CD4-positive, alpha-beta T cell treated with Interleukin-12 subunit alpha and Interleukin-12 subunit beta, for 1 hour (primary cell): ENCODE data around the gene IRF5.

Source experiments
- DNase-seq: peaks from one replicate; pipeline ENCODE4 v3.0.0-alpha.2; 2020

The IRF5 gene

DNA sequence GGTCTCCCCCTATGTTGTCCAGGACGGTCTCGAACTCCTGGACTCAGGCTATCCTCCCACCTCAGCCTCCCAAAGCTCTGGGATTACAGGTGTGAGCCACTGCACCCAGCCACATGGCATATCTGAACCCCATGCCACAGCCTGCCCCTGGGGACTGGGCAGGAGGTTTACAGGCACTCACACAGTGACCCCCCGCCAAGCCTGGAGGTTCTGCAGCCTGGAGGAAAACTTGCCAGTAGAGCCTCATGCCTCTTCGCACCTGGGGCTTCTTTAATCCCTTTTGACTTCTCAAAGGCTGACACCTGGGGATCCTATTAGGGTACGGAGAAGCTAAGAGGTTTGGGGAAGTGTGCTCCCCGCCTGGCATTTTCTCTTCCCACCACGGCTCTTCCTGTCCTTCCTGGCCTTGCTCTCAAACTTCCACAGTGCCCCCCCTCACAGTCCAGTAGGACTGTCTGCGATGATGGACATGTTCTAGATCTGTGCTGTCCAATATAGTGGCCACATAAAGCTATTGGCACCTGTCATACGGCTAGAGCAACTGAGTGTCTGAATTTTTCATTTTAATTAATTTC lies 15.8 kb upstream of the IRF5 start:
- no peak for DNase-seq

DNA sequence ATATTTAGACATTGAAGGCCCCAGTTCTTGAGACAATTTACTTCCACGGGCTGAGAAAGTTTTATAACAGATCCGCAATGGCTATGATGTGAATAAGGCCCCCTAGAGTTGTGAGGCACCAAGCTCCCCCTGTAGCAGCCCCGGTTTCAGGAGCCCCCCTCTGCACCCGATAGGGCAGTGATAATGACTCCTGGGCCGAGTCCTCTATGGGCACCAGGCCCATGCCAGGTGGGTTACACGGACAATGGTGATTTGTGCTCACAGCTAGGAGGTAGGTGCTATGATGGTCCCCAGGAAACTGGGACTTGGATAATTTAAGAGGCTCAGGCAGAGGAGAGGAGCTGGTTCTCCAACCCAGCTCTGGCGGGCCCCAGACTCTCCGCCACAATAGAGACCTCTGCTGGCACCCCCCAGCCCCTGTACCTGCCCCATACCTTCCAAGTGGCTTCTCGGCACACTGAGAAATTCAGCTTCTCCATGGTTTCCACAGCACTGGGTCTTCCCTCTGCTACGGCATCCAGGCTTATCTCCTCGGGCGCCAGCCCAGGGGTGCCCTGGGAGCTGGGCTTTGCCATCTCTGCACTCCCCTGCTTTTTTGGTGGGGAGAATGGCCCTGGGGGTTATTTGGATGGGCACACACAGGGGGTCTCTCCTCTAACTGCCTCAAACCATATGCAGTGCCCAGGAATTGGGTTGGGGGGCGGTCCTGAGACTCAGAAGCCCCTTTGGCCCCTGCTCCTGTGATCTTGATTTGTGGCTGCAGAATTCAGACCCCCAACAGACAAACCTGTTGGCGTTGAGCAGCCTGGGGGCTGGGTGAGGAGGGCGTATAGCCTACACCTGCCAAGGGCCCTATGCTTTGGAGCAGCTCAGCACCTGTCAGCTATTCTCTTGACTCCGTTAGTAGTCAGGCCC lies 15.0 kb upstream of the IRF5 start:
- no peak for DNase-seq

DNA sequence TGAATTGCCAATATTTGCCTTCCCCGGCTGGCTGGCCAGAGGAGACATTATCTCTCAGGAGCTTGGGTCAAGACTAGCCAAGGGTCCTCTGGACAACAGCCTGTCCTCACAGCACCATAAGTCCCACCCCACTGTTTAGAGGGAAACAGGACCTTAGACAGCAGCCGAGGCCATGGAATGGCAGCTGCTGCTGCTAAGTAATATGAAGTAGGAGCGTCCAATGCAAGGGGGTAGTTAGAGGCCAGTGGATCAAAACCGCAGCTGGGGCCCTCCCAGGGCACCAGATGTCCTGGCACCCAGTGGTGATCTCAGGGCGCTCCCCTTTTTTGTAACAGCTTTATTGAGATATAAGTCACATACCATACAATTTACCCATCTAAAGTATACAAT lies 14.3 kb upstream of the IRF5 start:
- DNase-seq, result no peak

DNA sequence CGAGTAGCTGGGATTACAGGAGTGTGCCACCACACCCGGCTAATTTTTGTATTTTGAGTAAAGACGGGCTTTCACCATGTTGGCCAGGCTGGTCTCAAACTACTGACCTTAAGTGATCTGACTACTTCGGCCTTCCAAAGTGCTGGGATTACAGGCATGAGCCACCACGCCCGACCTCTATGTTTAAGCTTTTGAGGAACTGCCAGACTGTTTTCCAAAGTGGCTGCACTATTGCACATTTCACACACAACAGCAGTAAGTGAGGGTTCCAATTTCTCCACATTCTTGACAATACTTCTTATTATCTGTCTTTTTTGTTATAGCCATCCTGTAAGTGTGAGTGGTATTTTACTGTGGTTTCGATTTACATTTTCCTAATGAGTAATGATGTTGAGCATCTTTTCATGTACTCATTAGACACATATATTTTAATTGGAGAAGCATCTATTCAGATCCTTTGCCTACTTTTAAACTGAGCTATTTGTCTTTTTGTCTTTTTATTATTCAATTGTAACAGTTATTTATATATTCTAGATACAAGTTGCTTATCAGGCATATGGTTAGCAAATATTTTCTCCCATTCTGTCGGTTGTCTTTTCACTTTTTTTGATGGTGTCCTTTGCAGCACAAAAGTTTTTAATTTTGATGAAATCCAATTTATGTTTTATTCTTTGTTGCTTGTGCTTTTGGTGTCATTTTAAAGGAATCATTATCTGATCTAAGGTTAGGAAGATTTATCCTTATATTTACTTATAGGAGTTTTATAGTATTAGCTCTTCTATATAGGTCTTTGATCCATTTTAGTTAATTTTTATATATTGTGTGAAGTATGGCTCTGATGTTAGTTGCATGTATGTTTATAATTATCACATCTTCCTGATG lies 12.8 kb upstream of the IRF5 start:
- DNase-seq, result no peak

DNA sequence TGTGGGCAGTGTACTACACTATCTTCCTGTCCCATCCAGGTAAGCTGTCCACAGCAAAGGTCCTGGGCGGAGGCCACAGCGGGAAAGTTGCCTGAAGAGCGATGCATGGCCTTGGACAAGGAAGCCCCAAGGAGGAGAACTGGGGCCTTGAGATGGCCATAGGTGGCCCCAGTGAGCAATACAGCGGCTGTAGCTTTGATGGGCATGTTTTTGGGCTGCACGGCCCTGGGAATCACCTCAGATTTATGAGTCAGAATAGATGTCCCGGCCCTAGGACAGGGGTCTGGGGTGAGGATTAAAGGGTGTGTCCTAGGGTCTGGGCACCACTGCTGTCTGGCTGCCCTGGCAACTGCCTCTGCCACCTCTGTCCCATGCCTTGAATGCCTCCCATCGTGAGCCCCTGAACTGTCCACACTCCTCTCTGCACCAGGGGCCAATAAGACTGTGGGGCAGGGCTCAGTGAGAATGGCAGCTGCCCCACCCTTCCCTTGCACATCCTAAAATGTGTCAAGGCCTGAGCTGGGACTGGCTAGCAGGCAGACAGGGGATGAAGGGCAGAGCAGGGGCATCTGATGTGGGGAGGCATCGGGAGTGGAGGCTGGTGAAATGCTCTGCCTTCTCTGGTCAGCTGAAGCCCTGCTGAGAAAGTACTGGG lies 9.4 kb upstream of the IRF5 start:
- no peak for DNase-seq

DNA sequence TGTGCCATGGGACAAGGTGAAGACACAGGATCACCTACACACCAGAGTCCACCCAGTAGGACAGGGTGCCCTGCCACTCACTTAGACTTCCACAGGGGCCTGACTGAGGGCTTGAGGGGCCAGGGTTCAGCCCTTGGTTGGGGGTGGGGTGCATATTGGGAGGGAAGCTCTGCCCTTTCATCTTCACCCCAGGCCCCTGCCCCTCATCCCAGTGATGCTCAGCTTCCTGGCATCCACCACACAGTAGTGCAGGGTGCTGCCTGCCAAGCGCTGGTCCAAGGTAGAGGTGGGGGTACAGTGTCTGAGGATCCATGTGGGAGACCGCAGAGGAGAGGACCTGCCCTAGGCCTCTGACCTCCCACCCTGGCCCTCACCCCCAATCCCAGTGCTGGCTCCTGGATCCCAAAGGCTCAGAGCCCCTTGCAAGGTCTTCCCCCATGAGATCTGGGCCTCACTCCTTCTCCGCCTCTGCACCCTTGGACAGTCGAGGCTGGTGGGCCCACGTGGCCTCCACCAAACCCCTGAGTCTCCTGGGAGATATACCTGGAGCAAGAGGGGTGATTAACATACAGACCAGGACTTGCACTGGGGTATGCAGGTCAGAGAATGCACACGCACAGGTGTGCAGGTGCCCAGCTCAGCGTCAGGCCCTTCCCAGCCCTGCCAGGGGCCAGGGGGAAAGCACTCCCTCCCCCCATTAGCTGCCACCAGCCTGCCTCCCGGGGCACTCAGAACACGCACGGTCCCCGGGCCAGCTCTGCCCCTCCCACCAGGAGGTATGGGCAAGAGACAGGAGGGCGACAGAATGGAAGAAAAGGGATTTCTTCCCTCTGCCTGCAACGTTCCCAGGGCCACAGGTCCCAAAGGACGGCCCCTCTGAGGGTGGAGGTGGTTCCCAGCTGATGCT lies 8.6 kb upstream of the IRF5 start:
- no peak for DNase-seq

DNA sequence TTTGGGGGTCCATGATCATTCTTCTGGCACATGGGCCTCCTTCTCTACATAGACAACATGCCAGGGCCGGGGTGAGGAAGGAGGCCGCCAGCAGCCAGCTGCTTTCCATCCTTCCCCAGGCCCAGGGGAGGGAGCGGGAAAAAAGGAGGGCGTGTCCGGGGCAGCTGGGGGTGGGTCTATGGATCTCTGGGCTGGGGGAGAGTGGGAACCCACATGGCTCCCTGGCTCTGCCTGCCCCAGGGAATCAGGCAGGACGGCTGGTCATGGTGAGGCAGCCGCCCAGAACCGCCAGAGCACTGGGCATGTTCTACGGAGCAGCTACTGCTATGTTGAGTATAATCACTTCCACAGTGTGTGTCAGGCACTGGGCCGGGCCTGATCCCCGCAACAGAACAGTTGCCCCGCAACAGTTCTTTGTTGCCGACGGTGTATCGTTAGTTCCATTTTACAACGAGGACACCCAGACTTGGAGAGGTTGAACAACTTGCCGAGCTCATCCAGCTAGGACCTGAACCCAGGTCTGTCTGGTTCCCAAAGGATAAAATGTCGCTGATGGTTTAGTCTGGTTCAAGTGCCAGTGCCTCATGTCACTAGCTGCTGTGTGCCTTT lies 6.4 kb upstream of the IRF5 start:
- DNase-seq, result no peak

DNA sequence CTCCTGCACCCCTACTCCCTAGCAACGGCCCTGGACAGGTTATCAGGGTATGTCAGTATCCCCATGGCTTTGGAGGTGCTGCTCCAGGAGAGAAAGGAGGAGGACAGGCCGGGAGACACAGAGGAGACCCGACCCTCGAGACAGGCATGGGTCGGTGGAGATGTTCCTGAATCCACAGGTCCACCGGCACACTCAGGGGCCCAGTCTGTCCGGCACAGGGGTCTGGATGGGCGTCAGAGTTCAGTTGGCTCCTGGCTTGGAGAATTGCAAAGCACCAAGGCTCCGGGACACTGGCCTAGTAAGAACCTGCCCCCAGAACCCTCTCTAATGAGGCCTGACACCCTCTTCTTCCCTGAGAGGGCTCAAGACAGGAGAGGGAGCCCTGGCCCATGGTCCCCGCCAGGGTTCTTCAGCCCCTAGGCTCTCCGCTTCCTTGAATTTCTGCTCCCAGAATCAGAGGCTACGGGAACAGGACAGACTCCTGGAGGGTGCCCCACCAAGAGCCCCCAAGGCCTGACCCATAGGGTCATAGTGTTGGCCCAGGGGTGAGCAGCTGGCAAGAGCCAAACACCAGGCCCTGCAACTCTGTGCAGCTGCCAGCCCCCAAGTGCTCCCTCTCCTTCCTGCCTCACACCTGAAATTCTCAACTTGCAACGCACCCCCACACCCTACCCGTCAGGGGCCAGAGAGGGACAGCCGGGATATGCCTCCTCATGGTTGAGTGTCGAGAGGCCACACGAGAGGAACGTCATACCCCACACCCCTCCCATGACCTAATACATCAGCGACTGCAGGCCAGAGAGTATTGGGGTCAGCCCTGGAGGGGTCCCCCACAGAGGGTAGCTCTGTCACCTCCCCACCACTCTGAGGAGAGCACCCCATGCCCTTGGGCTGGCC lies 5.5 kb upstream of the IRF5 start:
- no peak for DNase-seq

DNA sequence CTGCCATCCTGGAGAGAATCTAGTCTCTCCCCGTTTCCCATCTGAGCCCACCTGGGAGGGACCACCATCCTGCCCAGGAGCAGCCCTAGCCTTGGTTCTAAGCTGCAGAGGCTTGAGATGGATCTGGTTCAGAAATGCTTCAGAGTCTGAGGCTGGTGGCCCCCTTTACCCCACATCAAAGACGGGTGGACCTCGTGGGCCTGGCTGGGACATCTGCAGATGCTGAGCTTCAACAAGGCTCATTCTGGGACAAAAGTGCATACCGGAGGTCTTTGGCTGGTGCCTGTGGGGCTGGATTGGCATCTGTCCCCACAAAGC lies 4.9 kb upstream of the IRF5 start:
- no peak for DNase-seq

DNA sequence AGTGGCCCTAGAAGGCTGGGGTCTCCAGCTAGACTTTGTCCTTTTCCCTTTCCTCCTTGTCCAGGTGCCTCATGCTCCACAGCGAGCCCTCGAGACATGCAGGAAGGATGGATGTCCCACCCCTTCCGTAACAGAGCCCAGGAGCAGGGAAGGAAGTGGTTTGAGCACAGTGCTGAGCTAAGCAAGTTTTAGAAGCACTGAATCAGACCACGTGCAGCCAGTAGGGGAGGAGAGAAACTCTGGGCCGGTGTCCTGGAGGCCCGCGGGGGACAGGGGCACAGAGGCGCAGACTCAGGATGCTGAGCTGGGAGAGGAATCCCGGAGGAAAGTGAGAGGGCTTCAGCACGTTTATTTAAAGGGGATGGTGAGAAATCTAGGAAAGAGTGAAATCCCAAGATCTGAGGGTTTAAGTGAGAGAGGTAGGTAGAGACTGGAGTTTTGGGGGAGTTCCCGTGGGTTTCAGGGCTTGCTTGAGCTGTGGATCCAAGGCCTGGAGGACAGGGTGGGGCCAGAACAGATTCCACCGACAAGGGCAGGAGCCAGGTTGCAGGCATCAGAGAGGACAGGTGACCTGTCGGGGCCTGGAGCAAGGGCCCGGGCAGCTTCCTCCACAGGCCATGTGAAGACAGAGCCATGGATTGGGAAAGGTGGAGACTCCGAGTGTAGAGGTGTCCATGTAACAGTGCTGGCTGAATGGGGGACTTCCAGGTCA lies 4.4 kb upstream of the IRF5 start:
- DNase-seq, result peak; percentile 65

DNA sequence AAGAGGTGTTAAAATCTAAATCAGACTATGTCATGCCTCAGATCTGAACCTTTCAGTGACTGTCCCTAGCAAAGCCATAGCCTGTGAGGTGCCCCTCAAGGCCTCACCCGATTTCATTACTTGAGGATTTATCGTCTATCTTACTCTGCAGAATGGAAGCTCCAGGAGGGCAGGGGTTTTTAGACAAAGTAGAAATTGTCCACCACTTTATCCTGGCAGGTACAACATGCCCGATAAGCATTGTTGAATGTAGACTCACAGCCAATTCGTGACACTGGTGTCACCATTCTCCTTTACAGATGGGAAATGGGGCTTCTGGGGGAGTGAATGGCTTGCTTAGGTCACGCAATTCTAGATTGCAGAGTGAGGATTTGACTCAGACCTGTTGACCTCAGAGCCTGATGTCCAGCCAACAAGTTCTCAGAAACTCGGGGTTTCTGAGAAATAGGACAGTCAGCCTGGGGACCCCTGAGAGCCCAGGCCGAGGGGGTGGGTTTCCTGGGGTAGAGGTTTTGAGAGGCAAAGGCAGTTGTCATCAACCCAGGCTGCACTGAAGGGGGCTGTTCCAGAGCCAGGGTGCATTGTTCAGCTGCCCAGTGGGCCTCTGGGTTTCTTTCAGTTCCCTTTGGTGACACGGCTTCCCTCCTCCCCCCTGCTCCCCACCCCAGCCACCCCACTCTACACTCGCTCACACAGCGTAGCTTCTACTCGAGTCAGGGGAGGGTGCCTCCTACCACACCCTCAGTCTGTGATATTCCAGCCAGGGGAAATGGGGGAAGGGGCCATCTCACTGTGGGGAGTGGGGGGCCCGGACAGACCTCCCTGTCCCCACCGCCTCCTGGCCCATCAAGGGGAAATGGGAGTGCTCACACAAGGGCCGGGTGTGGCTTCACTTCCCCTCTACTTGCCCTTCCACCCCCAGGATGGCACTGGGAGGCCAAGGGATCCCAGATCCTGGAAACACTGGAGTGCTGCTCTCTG lies 3.1 kb upstream of the IRF5 start:
- DNase-seq, result no peak

DNA sequence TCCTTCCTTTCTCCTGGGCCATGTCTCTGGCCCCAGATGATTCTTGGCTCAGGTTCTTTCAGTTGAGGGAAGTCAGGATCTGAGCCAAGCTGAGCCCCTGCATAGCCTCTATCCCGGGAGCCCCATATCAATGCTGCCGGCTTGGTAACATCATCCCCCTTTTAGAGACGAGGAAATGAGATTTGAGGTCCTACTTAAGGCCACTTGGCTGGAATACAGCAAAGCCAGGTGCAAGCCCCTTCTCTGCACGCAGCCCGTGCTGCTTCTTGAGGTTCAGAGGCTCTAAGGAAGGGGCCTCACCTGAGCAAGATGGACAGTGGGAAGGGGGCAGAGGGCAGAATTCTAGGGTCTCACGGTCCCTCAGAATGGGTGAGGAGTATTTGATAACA lies 2.4 kb upstream of the IRF5 start:
- DNase-seq, result no peak

DNA sequence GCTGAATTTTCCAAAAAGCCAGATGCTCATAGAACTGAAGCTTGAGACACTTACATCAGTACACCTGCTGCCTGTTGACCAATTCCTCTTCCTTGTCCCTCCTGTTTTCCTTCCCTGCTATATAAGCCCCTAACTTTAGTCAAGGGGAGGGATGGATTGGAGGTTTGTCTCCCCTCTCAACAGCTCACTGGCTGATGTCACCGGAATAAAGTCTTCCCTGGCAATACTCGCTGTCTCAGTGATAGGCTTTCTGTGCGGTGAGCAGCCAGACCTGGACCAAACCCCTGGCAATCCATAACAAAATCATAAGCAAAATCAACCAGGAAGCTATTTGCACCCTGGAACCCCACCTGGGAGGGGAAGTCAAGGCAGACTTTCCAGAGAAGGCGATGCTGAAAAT lies 929 bp upstream of the IRF5 start:
- no peak for DNase-seq

DNA sequence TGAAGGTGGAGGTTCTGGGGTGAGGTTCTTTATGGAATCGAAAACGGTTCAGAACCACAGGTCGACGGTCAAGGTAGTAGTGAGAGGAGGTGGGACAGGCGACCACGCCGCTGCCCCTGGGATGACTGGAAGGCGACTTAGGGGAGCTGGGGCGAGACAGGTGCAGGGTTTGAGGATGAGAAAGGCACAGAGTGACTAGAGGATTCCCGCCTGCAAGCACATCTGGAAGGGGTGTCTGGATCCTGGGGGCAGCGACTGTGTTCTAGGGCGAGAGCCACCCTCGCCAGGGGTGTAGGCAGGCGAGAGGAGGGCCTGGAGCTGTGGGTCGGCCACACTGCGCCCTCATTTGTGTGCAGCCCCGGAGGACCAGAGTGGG lies 468 bp upstream of the IRF5 start:
- no peak for DNase-seq

DNA sequence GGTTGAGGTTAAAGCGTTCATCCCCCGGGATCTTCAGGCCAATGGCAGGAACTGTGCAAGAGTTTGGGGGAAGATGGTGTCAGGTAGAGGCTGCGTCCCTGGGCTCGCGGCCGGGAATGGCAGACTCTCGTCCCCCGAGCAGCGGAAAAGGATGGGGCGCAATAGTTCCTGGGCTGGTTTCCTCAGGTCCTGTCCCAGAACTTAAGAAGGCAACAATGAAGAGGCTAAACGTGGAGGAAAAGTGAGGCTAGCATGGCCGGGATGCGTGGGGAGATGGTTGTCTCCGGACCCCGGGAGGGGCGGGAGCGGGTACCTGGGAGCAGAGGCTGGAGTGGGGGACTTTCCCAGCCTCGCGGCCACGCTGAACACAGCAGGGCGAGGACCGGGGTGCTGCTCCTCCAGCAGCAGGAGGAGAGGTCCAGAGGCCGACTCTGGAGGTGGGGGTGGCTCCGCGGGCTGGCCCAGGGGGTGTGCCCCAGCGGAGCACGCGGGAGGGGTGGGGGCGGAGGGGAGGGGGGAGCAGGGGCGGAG lies 882 bp downstream of the IRF5 start:
- DNase-seq, result peak; percentile 25

DNA sequence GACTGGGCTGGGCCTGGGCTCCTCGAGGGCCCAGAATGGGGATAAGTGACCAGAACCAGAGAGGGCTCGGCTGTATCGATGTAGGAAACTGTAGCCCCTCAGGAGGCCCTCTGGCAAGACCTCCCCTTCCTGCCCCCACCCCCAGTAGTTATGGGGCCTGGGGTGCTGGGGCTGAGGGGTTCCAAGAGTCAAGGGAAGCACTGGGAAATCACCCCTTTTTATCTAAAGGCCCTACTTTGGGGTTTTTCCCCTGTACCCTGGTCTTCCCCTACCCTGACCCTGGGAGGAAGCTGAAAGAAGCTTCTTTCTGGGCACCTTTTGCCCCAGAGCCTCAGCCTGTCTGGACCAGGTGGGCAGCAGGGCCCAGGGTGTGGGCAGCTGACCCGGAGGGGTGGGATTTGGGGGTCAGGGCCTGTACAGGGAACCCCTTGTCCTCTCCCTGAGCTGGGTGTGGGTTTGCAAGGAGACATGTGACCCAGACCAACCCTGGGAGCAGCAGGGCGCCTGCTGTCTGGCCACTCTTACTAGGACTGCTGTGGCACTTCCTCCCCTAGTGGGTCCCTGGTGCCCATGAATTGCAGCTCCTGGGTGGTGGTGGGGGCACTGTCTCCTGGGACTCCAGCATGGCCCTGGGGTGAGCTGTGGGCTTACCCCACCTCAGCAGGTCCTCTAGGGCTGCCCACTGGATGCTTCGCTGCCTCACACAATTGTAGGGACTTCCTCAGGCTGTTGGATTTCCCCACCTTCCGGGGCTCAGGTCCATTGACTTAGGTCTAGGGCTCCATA lies 1.5 kb downstream of the IRF5 start:
- peak; percentile 32 for DNase-seq

DNA sequence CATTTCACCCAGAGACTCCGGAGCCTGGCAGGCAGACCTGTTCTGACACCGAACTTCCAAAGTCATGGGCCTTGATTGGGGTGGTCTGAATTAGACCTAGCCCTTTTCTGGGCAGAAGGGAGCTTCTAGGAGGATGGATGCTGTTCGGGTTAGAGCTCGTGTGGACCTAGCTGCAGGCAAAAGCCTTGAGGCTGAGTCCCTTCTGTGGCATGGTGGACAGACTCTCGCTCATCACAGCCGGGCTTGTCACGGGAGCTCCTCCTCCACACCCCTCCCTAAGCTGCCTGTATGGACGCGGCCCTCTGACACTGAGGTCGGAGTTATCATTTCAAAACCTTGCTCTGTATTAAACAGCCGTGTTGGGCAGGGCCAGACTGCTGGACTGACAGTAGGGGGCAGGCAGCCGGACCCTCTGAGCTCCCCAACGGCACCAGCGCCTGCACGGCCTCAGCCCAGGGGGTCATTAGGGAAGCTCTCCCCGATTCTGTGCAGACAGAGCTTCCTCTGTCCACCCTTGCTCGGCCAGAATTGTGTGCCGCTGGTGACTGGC lies 2.2 kb downstream of the IRF5 start:
- DNase-seq, result no peak
